ENCODE measurements around the gene LARP1. TPM values are rescaled to one million over a fixed set of nuclear protein-coding genes. Genes with fewer than 3 reads are reported as not detected.

The LARP1 gene
- total RNA-seq (2014; rRNA removed; shearing (Covaris generic)) (267 and 302 TPM in 2 replicates), polyA plus RNA-seq (2016; fragmentation: Nextera tagmentation; extraction: Ambion mirVana) (133 and 153 TPM in 2 replicates)
- long read RNA-seq, partial matches to known transcripts = 6 of 58 reads
- long read RNA-seq, other reads (novel, unspliced or antisense) = 51 of 58 reads

DNA sequence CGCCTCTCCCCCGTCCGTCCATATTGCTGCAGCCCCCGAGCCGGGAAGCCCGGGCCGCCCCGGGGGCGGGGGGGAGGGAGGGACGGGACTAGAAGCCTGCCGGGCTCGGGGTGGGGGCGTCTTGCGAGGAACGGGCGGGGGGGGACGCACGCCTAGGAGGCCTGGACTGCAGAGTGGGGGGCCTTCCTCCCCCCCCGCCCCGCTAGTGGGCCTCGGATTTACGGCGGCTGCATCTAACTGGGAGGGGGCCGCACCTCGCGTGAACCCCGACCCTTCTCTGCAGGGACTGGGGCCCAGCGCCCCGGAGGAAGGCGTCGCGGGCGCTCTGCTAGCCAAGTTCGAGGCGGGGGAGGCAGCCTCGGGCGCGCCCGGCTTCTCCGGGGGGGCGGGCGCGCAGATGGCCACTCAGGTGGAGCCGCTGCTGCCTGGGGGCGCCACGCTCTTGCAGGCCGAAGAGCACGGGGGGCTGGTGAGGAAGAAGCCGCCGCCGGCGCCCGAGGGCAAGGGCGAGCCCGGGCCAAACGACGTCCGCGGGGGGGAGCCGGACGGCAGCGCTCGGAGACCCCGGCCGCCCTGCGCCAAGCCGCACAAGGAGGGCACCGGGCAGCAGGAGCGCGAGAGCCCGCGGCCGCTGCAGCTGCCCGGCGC lies at the start of gene LARP1:
Gene LARP1 (plus strand): TSS at position 17 of the 648 bp plus-strand sequence. CDS start 381 bp downstream, at position 398.
- Histone ChIP-seq H3K27ac (ENCODE audit: low read depth) (peak within 1 kb of the TSS; percentile 95), H3K9me2 (ENCODE audit: insufficient read depth) (no peaks in the 10 kb centered on the region), H4K20me1 (replicated peaks; ENCODE audit: insufficient read depth) (peaks cover 23% of the 10 kb centered on the region), H3K4me2 (peak within 1 kb of the TSS; percentile 95), H3F3A (replicated peaks; ENCODE audit: low read depth) (peaks cover 12% of the 10 kb centered on the region), H3K36me3 (ENCODE audit: insufficient read depth) (no peaks in the 10 kb centered on the region), H3K27me3 (ENCODE audit: insufficient read depth) (no peaks in the 10 kb centered on the region), H3K4me1 (ENCODE audit: insufficient read depth) (peaks cover 45% of the 10 kb centered on the region), H3K79me2 (replicated peaks; ENCODE audit: insufficient read depth) (peaks cover 73% of the 10 kb centered on the region), H3K4me3 (peak within 1 kb of the TSS; percentile 100), H2AFZ (peak within 1 kb of the TSS; percentile 84)
- TF ChIP-seq NANOG (IDR thresholded peaks at IDR 0.05; ENCODE audit: borderline replicate concordance) (no peak), POLR2AphosphoS5 (IDR thresholded peaks at IDR 0.05; ENCODE audit: low read depth) (peak; percentile 69)
- ATAC-seq = no peak
- Mint-ChIP-seq H3K4me1 (peaks cover 41% of the 10 kb centered on the region), H3K27me3 (ENCODE audit: insufficient read depth, low read depth, poor library complexity) (peaks cover 9% of the 10 kb centered on the region), H3K36me3 (ENCODE audit: low read depth) (peaks cover 8% of the 10 kb centered on the region), H3K27ac (peak within 1 kb of the TSS; percentile 93), H3K4me3 (peak within 1 kb of the TSS; percentile 98), H3K9me3 (peaks cover 4% of the 10 kb centered on the region; the same call in 2 of the 3 replicates)
- no peak for DNase-seq (ENCODE audit: low spot score)

- H3K4me2 ChIP-seq = no peak overlapping the region
- Mint-ChIP-seq H3K4me3 (no peak overlapping the region), H3K36me3 (ENCODE audit: low read depth) (no peaks in the 10 kb centered on the region), H3K9me3 (no peaks in the 10 kb centered on the region), H3K4me1 (peaks cover 26% of the 10 kb centered on the region; the same call in 2 of the 3 replicates), H3K27me3 (ENCODE audit: insufficient read depth, low read depth, poor library complexity) (no peaks in the 10 kb centered on the region), H3K27ac (no peak overlapping the region)
- H4K20me1 ChIP-seq (replicated peaks; ENCODE audit: insufficient read depth) = no peaks in the 10 kb centered on the region
- H3K27me3 ChIP-seq (ENCODE audit: insufficient read depth) = no peaks in the 10 kb centered on the region
- peaks cover 9% of the 10 kb centered on the region for H3K4me1 ChIP-seq (ENCODE audit: insufficient read depth)
- H3K4me3 ChIP-seq = no peak overlapping the region
- H3K9me2 ChIP-seq (ENCODE audit: insufficient read depth) = no peaks in the 10 kb centered on the region
- H2AFZ ChIP-seq = no peak overlapping the region
- ATAC-seq (no peak), DNase-seq (ENCODE audit: low spot score) (no peak)
- H3K79me2 ChIP-seq (replicated peaks; ENCODE audit: insufficient read depth) = peaks cover 8% of the 10 kb centered on the region
- 0 out of 2 replicates have a peak, but pooled peaks cover 3% of the 10 kb centered on the region for H3F3A ChIP-seq (replicated peaks; ENCODE audit: low read depth)
- H3K36me3 ChIP-seq (ENCODE audit: insufficient read depth) = no peaks in the 10 kb centered on the region
- no peak overlapping the region for H3K27ac ChIP-seq (ENCODE audit: low read depth)
- no peak for TF ChIP-seq ZNF114 (CRISPR knock-in tag; IDR thresholded peaks at IDR 0.05)
- no peak for TF ChIP-seq EZH2phosphoT487 (IDR thresholded peaks at IDR 0.05; ENCODE audit: unreplicated experiment)
- TF ChIP-seq NANOG (IDR thresholded peaks at IDR 0.05; ENCODE audit: borderline replicate concordance) = no peak
- no peak for TF ChIP-seq JUNB (IDR thresholded peaks at IDR 0.05; ENCODE audit: unreplicated experiment)
- no peak for TF ChIP-seq STAT1 (IDR thresholded peaks at IDR 0.05; ENCODE audit: unreplicated experiment)
- TF ChIP-seq EZH2 (IDR thresholded peaks at IDR 0.05; ENCODE audit: low read depth, unreplicated experiment) = no peak
- TF ChIP-seq, protein P1, sequence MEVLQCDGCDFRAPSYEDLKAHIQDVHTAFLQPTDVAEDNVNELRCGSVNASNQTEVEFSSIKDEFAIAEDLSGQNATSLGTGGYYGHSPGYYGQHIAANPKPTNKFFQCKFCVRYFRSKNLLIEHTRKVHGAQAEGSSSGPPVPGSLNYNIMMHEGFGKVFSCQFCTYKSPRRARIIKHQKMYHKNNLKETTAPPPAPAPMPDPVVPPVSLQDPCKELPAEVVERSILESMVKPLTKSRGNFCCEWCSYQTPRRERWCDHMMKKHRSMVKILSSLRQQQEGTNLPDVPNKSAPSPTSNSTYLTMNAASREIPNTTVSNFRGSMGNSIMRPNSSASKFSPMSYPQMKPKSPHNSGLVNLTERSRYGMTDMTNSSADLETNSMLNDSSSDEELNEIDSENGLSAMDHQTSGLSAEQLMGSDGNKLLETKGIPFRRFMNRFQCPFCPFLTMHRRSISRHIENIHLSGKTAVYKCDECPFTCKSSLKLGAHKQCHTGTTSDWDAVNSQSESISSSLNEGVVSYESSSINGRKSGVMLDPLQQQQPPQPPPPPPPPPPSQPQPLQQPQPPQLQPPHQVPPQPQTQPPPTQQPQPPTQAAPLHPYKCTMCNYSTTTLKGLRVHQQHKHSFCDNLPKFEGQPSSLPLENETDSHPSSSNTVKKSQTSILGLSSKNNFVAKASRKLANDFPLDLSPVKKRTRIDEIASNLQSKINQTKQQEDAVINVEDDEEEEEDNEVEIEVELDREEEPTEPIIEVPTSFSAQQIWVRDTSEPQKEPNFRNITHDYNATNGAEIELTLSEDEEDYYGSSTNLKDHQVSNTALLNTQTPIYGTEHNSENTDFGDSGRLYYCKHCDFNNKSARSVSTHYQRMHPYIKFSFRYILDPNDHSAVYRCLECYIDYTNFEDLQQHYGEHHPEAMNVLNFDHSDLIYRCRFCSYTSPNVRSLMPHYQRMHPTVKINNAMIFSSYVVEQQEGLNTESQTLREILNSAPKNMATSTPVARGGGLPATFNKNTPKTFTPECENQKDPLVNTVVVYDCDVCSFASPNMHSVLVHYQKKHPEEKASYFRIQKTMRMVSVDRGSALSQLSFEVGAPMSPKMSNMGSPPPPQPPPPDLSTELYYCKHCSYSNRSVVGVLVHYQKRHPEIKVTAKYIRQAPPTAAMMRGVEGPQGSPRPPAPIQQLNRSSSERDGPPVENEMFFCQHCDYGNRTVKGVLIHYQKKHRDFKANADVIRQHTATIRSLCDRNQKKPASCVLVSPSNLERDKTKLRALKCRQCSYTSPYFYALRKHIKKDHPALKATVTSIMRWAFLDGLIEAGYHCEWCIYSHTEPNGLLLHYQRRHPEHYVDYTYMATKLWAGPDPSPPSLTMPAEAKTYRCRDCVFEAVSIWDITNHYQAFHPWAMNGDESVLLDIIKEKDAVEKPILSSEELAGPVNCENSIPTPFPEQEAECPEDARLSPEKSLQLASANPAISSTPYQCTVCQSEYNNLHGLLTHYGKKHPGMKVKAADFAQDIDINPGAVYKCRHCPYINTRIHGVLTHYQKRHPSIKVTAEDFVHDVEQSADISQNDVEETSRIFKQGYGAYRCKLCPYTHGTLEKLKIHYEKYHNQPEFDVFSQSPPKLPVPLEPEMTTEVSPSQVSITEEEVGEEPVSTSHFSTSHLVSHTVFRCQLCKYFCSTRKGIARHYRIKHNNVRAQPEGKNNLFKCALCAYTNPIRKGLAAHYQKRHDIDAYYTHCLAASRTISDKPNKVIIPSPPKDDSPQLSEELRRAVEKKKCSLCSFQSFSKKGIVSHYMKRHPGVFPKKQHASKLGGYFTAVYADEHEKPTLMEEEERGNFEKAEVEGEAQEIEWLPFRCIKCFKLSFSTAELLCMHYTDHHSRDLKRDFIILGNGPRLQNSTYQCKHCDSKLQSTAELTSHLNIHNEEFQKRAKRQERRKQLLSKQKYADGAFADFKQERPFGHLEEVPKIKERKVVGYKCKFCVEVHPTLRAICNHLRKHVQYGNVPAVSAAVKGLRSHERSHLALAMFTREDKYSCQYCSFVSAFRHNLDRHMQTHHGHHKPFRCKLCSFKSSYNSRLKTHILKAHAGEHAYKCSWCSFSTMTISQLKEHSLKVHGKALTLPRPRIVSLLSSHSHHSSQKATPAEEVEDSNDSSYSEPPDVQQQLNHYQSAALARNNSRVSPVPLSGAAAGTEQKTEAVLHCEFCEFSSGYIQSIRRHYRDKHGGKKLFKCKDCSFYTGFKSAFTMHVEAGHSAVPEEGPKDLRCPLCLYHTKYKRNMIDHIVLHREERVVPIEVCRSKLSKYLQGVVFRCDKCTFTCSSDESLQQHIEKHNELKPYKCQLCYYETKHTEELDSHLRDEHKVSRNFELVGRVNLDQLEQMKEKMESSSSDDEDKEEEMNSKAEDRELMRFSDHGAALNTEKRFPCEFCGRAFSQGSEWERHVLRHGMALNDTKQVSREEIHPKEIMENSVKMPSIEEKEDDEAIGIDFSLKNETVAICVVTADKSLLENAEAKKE (CRISPR knock-in tag; IDR thresholded peaks at IDR 0.05) = no peak
- TF ChIP-seq CREB1 (CRISPR knock-in tag; IDR thresholded peaks at IDR 0.05; ENCODE audit: low read depth) = no peak
- no peak for TF ChIP-seq POLR2AphosphoS5 (IDR thresholded peaks at IDR 0.05; ENCODE audit: low read depth)
- TF ChIP-seq ZNF331 (CRISPR knock-in tag; IDR thresholded peaks at IDR 0.05; ENCODE audit: low read depth) = no peak
- TF ChIP-seq, protein P2, sequence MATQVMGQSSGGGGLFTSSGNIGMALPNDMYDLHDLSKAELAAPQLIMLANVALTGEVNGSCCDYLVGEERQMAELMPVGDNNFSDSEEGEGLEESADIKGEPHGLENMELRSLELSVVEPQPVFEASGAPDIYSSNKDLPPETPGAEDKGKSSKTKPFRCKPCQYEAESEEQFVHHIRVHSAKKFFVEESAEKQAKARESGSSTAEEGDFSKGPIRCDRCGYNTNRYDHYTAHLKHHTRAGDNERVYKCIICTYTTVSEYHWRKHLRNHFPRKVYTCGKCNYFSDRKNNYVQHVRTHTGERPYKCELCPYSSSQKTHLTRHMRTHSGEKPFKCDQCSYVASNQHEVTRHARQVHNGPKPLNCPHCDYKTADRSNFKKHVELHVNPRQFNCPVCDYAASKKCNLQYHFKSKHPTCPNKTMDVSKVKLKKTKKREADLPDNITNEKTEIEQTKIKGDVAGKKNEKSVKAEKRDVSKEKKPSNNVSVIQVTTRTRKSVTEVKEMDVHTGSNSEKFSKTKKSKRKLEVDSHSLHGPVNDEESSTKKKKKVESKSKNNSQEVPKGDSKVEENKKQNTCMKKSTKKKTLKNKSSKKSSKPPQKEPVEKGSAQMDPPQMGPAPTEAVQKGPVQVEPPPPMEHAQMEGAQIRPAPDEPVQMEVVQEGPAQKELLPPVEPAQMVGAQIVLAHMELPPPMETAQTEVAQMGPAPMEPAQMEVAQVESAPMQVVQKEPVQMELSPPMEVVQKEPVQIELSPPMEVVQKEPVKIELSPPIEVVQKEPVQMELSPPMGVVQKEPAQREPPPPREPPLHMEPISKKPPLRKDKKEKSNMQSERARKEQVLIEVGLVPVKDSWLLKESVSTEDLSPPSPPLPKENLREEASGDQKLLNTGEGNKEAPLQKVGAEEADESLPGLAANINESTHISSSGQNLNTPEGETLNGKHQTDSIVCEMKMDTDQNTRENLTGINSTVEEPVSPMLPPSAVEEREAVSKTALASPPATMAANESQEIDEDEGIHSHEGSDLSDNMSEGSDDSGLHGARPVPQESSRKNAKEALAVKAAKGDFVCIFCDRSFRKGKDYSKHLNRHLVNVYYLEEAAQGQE (IDR thresholded peaks at IDR 0.05; ENCODE audit: unreplicated experiment) = no peak
Observed at GRCh38 chr5:154706416-154706815, 48.8 kb upstream of the LARP1 start.

All from GM23338 (cell line).